NCI-H2107 (cell line): ENCODE measurements around the gene RAPGEF4.
A peak's percentile ranks its signal among the peaks of the same experiment; 100 is the strongest.

Experiments
- DNase-seq: peaks from one replicate; lab custom pipeline; 2025; lab: John Stamatoyannopoulos, UW

RAPGEF4 gene

GRCh38 chr2:172735582-172736423 is at the start of gene RAPGEF4:
RAPGEF4 (plus strand) TSS chr2:172735845; CDS start chr2:172735984, 139 bp downstream.
- DNase-seq, result no peak

DNA sequence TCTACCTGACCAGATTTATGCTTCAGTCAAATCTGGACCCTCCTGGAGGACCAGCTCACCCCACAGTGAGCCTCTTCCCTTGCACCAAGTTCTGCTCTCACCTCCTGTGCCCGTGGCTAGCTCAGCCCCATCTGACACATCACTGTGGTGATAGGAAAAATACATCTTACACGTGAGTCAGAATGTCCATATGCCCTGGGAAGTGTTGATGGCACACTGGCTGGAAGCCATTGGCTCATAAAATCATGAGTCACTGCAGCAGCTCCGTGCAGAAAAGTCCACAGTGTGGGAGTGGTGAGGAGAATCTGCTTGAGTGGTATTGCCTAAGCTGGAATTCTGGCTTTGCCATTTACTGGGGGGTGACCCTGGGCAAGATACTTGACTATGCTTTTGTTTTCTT is 42.6 kb upstream of the RAPGEF4 start:
- no peak for DNase-seq

DNA sequence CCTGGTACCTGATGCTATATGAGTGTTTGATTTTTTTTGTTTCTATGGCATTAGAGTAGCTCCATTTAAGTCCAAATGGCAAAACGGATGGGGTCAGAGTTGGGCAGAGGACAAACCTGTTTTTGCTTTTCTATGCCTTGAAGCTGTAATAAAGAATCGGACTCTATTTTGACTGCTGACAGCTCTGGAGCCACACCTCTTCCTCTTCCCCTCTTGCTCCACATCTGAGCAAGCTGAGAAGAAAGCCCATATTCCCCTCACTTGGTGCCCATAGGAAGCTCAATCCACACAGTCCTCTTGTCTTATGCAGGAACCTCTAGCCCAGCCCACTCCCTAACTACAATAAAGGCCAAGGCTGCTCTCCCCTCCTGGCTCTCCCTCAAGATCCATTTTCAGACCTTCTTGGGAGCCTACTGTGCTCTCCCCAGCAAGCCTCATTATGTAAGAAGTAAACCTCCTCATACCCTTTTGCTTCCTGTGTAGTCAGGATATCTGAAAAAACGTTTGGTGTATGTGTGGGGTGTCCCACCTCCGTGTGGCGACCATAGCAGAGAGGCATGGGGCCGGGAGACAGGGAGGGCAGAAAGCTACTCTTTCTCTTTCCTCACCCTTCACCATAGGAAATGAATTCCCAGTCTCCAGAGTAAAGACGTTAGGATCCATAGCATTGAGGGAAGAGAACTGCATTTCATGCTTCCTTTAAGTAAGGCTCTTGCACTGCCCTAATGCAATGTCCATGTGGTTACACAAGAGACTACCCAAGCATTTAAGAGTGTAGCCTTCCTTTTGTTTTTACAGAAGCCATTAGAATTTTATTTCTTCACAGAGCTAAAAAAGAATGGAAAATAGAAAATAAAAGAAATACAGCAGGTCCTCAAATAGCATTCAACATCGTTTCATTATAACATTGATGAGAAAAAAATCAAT is 41.9 kb upstream of the RAPGEF4 start:
- DNase-seq, result no peak

GRCh38 chr2:172697296-172697695 is 38.3 kb upstream of the RAPGEF4 start:
- no peak for DNase-seq

- DNase-seq, result no peak
Observed at GRCh38 chr2:172698041-172698863, 37.4 kb upstream of the RAPGEF4 start.

DNA sequence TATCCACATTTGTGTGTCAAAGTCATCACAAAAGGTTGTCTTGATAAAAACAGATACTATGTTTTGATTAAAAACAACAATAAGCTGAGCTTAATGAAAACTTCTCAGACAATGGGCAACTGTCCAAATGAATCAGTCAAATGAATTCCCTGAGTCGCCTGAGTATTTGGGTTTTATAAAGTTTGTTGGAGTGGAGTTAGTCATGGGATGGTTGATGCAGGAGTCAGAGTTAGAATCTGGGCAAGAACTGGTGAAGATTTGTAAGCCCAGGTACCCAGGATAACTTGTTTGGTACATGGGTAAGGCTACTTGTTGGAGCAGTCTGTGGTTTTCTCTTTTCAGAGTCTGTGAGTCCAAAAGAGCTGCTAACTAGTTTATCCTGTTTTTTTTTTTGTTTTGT is 34.4 kb upstream of the RAPGEF4 start:
- no peak for DNase-seq

DNA sequence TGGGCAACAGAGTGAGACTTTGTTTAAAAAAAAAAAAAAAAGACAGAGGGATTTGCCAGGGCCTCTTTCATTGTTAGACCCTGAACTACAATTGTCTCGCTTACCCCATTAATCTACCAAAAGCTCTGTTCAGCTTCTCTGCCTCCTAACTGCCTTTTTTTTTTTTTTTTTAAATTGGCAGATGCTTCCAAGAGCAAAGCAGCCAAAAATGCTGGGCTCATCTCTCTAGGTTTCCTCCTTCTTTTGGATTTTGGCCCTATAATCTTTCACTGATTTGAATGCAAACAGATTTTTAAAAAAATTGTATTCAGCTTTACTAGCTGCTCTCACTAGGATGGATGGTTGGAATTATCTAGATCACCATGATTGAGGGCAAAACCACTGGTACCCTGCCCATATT is 33.2 kb upstream of the RAPGEF4 start:
- DNase-seq, result no peak

DNA sequence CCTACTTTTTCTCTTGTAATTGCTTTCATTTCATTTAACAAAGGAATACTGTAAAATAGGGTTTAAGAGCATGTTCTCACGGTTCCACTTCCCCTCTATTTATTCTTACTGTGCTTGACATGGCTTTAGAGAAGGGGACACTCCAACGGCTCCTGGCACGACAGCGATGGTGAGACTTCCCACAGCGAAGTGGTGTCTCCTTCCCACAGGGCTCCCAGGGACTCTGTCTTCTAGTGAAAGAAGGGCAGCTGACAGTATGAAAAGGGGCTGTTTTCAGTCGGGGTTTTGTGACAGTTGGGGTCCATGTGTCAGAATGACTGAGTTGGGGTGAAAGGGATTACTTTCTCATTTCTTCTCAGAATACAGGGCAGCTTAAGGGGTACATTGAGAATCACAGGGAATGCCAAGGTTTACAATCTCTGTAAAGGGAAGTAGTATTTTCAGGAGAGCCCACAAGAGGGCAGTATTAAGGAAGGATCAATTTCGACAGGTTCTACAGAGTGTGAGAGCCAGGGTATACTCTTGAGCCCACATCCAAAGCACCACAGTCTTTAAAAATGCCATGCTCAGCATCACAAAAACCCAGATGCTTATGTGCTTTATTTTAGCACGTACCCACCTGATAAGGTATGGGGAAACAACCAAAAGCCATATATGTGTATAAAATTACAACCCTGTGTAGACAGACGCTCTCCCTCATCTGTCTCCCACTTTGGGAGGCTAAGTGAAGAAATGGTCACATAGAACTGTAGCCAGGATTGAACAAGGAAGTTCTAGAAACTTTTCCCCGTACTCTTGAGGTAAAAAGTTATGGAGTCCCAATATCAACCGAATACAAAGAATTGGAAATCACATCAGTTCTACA is 31.3 kb upstream of the RAPGEF4 start:
- DNase-seq, result no peak

DNA sequence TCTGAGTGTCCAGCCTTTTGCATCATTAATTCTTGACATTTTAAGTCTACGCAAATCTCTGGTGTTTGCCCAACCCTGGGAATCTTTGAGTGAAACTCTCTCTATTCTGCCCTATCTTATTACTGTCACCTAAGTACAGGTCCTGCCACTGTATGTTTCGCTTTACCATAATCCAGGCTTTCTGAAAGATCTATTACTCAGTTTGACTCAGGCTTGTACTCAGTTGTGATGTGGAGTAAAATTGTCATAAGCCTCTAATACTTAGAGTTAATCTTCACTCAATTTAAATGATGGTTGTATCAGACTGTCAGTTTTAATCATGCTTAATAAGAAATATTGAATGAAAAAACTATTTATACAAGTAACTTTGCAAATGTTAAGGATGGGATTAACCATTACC is 30.3 kb upstream of the RAPGEF4 start:
- no peak for DNase-seq

DNA sequence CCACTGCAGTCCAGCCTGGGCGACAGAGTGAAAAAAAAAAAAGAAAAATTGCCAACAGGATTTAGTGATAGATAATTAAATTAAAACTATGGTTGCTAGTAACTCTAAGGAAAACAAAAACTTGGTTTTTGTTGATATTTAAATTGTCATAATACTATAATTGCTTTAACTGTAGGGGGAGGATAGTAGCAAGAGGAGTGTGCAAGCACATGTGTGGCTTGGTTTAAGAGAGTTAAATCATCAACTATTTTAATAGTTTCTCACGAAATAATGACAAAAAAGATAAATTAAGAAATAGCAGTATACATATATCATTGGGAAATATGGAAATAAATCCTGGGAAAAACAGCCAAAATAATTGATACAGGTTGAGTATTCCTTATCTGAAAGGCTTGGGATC is 27.4 kb upstream of the RAPGEF4 start:
- DNase-seq, result no peak

GRCh38 chr2:172709566-172710291 is 25.9 kb upstream of the RAPGEF4 start:
- DNase-seq, result no peak

- peak; percentile 28 for DNase-seq
Observed at GRCh38 chr2:172710584-172711047, 25.0 kb upstream of the RAPGEF4 start.

- DNase-seq, result no peak
Observed at GRCh38 chr2:172711110-172711509, 24.5 kb upstream of the RAPGEF4 start.

DNA sequence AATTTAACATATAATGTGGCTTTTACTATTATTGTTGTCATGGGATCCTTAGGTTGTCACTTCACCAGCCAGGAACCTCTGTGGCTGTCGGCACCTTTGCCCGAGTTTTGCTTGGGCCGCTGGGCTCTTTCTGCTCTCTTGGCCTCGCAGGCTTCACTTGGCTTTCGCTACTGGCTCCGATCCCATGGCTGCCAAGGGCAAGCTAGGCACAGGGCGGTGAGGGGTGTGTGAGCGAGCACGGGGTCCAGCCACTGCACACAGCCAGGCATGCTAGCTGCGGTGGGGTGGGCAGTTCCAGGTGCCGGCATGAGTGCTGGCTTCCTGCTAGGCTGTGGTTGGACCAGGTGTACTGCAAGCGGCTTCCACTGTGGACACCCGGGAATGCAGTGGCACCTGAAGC is 23.4 kb upstream of the RAPGEF4 start:
- no peak for DNase-seq

- DNase-seq, result no peak
Observed at GRCh38 chr2:172713365-172713875, 22.2 kb upstream of the RAPGEF4 start.

- DNase-seq, result no peak
Observed at GRCh38 chr2:172722481-172722880, 13.2 kb upstream of the RAPGEF4 start.

DNA sequence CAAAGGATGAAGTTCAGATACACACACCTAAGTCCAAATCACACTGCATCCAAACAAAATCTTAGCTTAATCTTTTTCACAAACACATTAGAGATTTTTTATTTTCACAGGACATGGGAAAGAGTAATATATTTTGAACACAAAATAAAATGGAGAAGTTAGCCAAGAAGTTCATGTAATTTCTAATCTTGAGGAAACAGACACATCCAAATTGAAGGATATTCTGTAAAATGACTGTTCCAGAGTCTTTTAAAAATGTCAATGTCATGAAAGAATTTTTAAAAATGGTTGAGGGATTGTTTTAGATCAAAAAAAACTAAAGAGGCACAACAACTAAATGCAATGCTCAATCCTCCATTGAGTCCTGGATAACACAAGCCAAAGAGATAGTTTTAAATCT is 12.4 kb upstream of the RAPGEF4 start:
- DNase-seq, result no peak

DNA sequence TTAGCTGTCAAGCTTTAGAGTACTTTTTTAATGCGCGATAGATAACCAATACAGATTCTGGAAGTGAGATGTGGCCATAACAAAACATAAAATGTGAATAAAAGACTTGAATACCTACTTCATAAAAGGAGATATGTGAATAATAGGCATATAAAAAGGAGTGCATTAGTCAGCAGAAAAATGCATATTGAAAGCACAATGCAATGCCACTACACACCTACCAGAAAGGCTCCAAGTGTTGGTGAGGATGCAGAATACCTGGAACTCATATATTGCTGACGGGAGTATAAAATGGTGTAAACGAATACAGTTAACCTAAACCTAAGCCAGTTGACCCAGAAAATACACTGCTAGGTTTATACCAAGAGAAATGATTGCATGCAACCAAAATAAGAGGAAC is 10.9 kb upstream of the RAPGEF4 start:
- DNase-seq, result no peak

GRCh38 chr2:172725284-172725683 is 10.4 kb upstream of the RAPGEF4 start:
- no peak for DNase-seq

GRCh38 chr2:172725746-172726145 is 9.9 kb upstream of the RAPGEF4 start:
- no peak for DNase-seq
